Measurements from ENCODE around the gene HOXB7.

- TF ChIP-seq EP300 (IDR thresholded peaks at IDR 0.05; ENCODE audit: borderline replicate concordance in 1 of 2, control insufficient read depth in 1 of 2, low read depth in 2 of 2, low read length in 2 of 2) (no peak), ETV6 (conservative IDR thresholded peaks at IDR 0.05 in 1 of 2, IDR thresholded peaks at IDR 0.05 in 1 of 2; ENCODE audit: borderline replicate concordance in 1 of 2, low read depth in 1 of 2) (no peak), CTCF (IDR thresholded peaks at IDR 0.05 in 2 of 3, conservative IDR thresholded peaks at IDR 0.05 in 1 of 3; ENCODE audit: control insufficient read depth in 2 of 3, extremely low read depth in 1 of 3, insufficient read depth in 1 of 3, low read depth in 3 of 3, low read length in 3 of 3) (no peak)
Measured at GRCh38 chr17:48644159-48644558, 33.3 kb upstream of the HOXB7 start.

All from GM12878 (cell line).